D721Med (cell line): ENCODE data around the gene TIGAR.

Source experiments
- DNase-seq: peaks from one replicate; pipeline ENCODE4 v3.0.0; 2011; ENCODE audit warnings: low spot score; ENCODE audit not compliant: insufficient read length
- FAIRE-seq: peaks from 2 replicates; lab custom pipeline; 2011; peaks lifted over from hg19 to GRCh38; lab: Jason Lieb, UNC
- CTCF ChIP-seq: IDR thresholded peaks from 2 replicates; pipeline ENCODE4 v1.5.1; 2012; ENCODE audit warnings: mild to moderate bottlenecking, control low read depth; ENCODE audit not compliant: insufficient read depth; ENCODE audit errors: missing control alignments

TIGAR gene

GRCh38 chr12:4325966-4326365 lies 5.0 kb downstream of the TIGAR start:
- FAIRE-seq, result no peak
- no peak for DNase-seq
- no peak for TF ChIP-seq CTCF

- DNase-seq (no peak), FAIRE-seq (no peak)
- TF ChIP-seq CTCF, result no peak
These were observed 6.3 kb downstream of the TIGAR start for GRCh38 chr12:4327293-4327692.

DNA sequence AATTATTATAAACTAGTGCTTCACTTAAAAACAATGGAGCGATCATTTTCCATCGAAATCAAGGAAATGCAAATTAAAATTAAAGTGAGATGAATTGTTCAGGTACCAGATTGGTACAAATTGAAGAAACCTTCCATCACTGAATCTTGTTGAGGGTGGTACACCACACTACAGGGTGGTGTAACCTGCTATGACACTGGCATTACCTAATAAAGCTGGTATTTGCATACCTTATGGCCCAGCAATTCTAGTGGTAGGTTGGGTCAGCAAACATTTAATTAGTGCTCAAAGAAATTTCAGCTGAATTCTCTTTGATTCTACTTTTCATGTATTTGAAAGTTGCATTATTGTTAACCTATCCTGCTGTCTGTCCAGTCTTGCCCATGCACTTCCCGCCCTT lies 9.2 kb downstream of the TIGAR start:
- no peak for TF ChIP-seq CTCF
- DNase-seq, result no peak
- no peak for FAIRE-seq

GRCh38 chr12:4331221-4331620 lies 10.2 kb downstream of the TIGAR start:
- DNase-seq (peak; percentile 68), FAIRE-seq (peak; percentile 97)
- TF ChIP-seq CTCF, result no peak

DNA sequence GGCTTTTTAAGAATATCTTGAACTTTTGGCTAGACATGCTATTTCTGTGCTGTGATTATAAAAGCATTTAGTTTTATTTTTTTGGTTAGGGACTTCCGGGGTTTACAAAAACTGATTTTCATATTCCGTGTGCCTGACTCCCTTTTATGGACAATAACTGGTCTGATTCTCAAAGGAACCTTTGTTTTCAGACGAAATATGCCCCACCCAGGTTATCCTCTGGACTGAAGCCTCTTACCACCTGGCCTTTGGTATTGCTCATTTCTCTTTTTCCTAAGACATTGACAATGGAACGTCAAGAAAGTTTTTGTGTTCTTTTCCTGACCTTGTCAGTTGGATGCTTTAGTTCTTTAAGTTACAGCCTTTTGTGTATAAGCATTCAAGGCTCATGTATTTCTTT lies 10.8 kb downstream of the TIGAR start:
- no peak for DNase-seq
- no peak for FAIRE-seq
- TF ChIP-seq CTCF, result no peak

- DNase-seq (no peak), FAIRE-seq (no peak)
- no peak for TF ChIP-seq CTCF
These were observed 25.9 kb downstream of the TIGAR start for GRCh38 chr12:4346931-4347330.

- no peak for DNase-seq
- FAIRE-seq, result peak; percentile 21
- TF ChIP-seq CTCF, result peak; percentile 32
These were observed 32.8 kb downstream of the TIGAR start for GRCh38 chr12:4353785-4354208.
